ENCODE results near the gene NEDD4L.

The NEDD4L gene

GRCh38 chr18:58394602-58395425, 350.8 kb downstream of the NEDD4L start:
- DNase-seq (ENCODE audit: low read depth, low spot score), result no peak

- no peak for DNase-seq (ENCODE audit: low read depth, low spot score)
These were observed 352.1 kb downstream of the NEDD4L start for GRCh38 chr18:58396144-58396543.

- DNase-seq (ENCODE audit: low read depth, low spot score), result no peak
These were observed 352.9 kb downstream of the NEDD4L start for GRCh38 chr18:58396966-58397365.

GRCh38 chr18:58397385-58398132, 353.5 kb downstream of the NEDD4L start:
- DNase-seq (ENCODE audit: low read depth, low spot score), result no peak

- no peak for DNase-seq (ENCODE audit: low read depth, low spot score)
These were observed 354.8 kb downstream of the NEDD4L start for GRCh38 chr18:58398648-58399398.

GRCh38 chr18:58400331-58400870, 356.4 kb downstream of the NEDD4L start:
- no peak for DNase-seq (ENCODE audit: low read depth, low spot score)

GRCh38 chr18:58401191-58401590, 357.2 kb downstream of the NEDD4L start:
- no peak for DNase-seq (ENCODE audit: low read depth, low spot score)

- no peak for DNase-seq (ENCODE audit: low read depth, low spot score)
These were observed 358.2 kb downstream of the NEDD4L start for GRCh38 chr18:58402247-58402646.

GRCh38 chr18:58402951-58403702, 359.1 kb downstream of the NEDD4L start:
- DNase-seq (ENCODE audit: low read depth, low spot score), result no peak

GRCh38 chr18:58403799-58404455, 359.9 kb downstream of the NEDD4L start:
- no peak for DNase-seq (ENCODE audit: low read depth, low spot score)

- DNase-seq (ENCODE audit: low read depth, low spot score), result no peak
These were observed 361.3 kb downstream of the NEDD4L start for GRCh38 chr18:58405107-58405898.

- no peak for DNase-seq (ENCODE audit: low read depth, low spot score)
These were observed 363.2 kb downstream of the NEDD4L start for GRCh38 chr18:58407263-58407648.

- DNase-seq (ENCODE audit: low read depth, low spot score), result no peak
These were observed 363.8 kb downstream of the NEDD4L start for GRCh38 chr18:58407649-58408407.

- no peak for DNase-seq (ENCODE audit: low read depth, low spot score)
These were observed 364.6 kb downstream of the NEDD4L start for GRCh38 chr18:58408665-58409064.

- no peak for DNase-seq (ENCODE audit: low read depth, low spot score)
These were observed 365.9 kb downstream of the NEDD4L start for GRCh38 chr18:58409802-58410445.

- no peak for DNase-seq (ENCODE audit: low read depth, low spot score)
These were observed 367.3 kb downstream of the NEDD4L start for GRCh38 chr18:58411323-58411722.

GRCh38 chr18:58412844-58413666, 369.0 kb downstream of the NEDD4L start:
- DNase-seq (ENCODE audit: low read depth, low spot score), result no peak

Measured in activated CD4-positive, CD25-positive, alpha-beta regulatory T cell treated with anti-CD3 and anti-CD28 coated beads, Interleukin-2, amount 50 U/mL, for 16 hours (primary cell).